PFSK-1 (cell line): Measurements from ENCODE around the gene SLC9A8.

ENCODE experiments used
- FOXP2 ChIP-seq: optimal IDR thresholded peaks from 2 replicates; pipeline ENCODE3; 2011; ENCODE audit warnings: borderline replicate concordance, control low read depth, inconsistent platforms; ENCODE audit not compliant: insufficient read depth; ENCODE audit errors: extremely low read length, extremely low read depth
- POLR2AphosphoS5 ChIP-seq: IDR thresholded peaks from 2 replicates; pipeline ENCODE4 v1.6.1; 2012; ENCODE audit warnings: low read depth, mild to moderate bottlenecking, control low read depth, low read length, moderate library complexity
- REST ChIP-seq, 2 experiments: IDR thresholded peaks; 2 replicates each; pipeline versions ENCODE4 v1.6.1 to v1.8.0; 2011 to 2012; ENCODE audit warnings: low read depth in 2 of 2, low read length in 2 of 2, control low read depth in 1 of 2, inconsistent platforms in 1 of 2, mild to moderate bottlenecking in 1 of 2, moderate library complexity in 1 of 2; ENCODE audit not compliant: insufficient read depth in 1 of 2
- SIN3A ChIP-seq: IDR thresholded peaks from 2 replicates; pipeline ENCODE4 v1.6.1; 2012; ENCODE audit warnings: mild to moderate bottlenecking, low read length, moderate library complexity, borderline replicate concordance; ENCODE audit not compliant: insufficient read depth
- TAF1 ChIP-seq: IDR thresholded peaks from 2 replicates; pipeline ENCODE4 v1.6.1; 2012; ENCODE audit warnings: low read length, control low read depth, borderline replicate concordance; ENCODE audit not compliant: insufficient read depth

DNA sequence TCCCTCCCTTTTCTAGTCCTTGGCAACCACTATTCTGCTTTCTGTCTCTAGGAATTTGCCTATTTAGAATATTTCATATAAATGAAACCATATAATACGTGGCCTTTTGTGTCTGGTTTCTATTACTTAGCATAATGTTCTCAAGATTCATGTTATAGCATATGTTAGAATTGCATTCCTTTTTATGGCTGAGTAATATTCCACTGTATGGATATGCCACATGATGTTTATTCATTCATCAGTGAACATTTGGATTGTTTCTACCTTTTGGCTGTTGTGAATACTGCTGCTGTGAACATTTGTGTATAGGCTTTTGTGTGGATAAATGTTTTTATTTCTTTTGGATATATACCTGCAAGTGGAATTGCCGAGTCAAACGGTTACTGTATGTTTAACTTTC lies 7.1 kb downstream of the SLC9A8 start:
- TF ChIP-seq TAF1 = no peak
- TF ChIP-seq SIN3A = no peak
- no peak for TF ChIP-seq POLR2AphosphoS5
- TF ChIP-seq FOXP2 = no peak
- TF ChIP-seq REST (IDR thresholded peaks at IDR 0.05; ENCODE audit: insufficient read depth in 1 of 2, low read depth in 2 of 2, low read length in 2 of 2) = no peak
